H1 (cell line): Measurements from ENCODE around the gene SBNO2. TPM values are rescaled to one million over a fixed set of nuclear protein-coding genes. Genes with fewer than 3 reads are reported as not detected.

Experiments
- CTCF ChIA-PET: fragments of 300-600 bp; sonication (Branson Sonifier 250); formaldehyde crosslinking; loops from one replicate; lab custom pipeline; 2021; ENCODE audit not compliant: partially characterized antibody; lab: Charles Lee
- POLR2A ChIA-PET: fragments of 300-600 bp; sonication (Branson Sonifier 250); formaldehyde crosslinking; loops from one replicate; lab custom pipeline; 2021; ENCODE audit warnings: inconsistent platforms; ENCODE audit not compliant: partially characterized antibody; lab: Charles Lee
- DNase-seq, 2 experiments: peaks; one replicate each; pipeline versions ENCODE4 v3.0.0 to v3.0.0-alpha.2; 2010 to 2022; ENCODE audit warnings: low spot score in 2 of 2, low read depth in 1 of 2, mixed read lengths in 1 of 2
- FAIRE-seq: peaks from 2 replicates; lab custom pipeline; 2011; peaks lifted over from hg19 to GRCh38; lab: Jason Lieb, UNC
- H2AFZ ChIP-seq: 2 replicates; pipeline ENCODE4 v1.8.1; 2012; ENCODE audit warnings: low read length, inconsistent platforms
- H2AK5ac ChIP-seq: 2 replicates; pipeline ENCODE4 v1.6.1; 2013; ENCODE audit warnings: low read depth, low read length
- H2BK120ac ChIP-seq: replicated peaks from 2 replicates; pipeline ENCODE3; 2013; ENCODE audit warnings: low read depth, low read length, inconsistent platforms
- H2BK12ac ChIP-seq: 2 replicates; pipeline ENCODE4 v1.6.1; 2013; ENCODE audit warnings: low read depth, low read length
- H2BK15ac ChIP-seq: 2 replicates; pipeline ENCODE4 v1.6.1; 2013; ENCODE audit warnings: low read length
- H2BK20ac ChIP-seq: 2 replicates; pipeline ENCODE4 v1.6.1; 2013; ENCODE audit warnings: low read length
- H2BK5ac ChIP-seq: 2 replicates; pipeline ENCODE4 v1.6.1; 2013; ENCODE audit warnings: low read depth, low read length
- H3K14ac ChIP-seq: 2 replicates; pipeline ENCODE4 v1.6.1; 2013; ENCODE audit warnings: inconsistent platforms; ENCODE audit not compliant: insufficient read length
- H3K18ac ChIP-seq: 2 replicates; pipeline ENCODE4 v1.6.1; 2013; ENCODE audit warnings: low read length; ENCODE audit errors: extremely low read depth
- H3K23ac ChIP-seq: 2 replicates; pipeline ENCODE4 v1.6.1; 2013; ENCODE audit warnings: inconsistent platforms; ENCODE audit not compliant: insufficient read length
- H3K23me2 ChIP-seq: 2 replicates; pipeline ENCODE4 v1.6.1; 2013; ENCODE audit warnings: low read depth, low read length
- H3K27ac ChIP-seq: 2 replicates; pipeline ENCODE4 v1.6.1; 2011; ENCODE audit warnings: low read depth, low read length, inconsistent platforms
- H3K27me3 ChIP-seq, 4 experiments: replicated peaks in 1 of 4; 1 replicate in 1 of 4; 2 replicates in 3 of 4; pipeline versions ENCODE4 v1.6.1 to v1.8.1; 2011 to 2013; ENCODE audit warnings: low read length in 3 of 4, mild to moderate bottlenecking in 3 of 4, inconsistent platforms in 2 of 4, mixed read lengths in 2 of 4, moderate library complexity in 1 of 4; ENCODE audit not compliant: control insufficient read depth in 3 of 4, insufficient read depth in 3 of 4; ENCODE audit errors: extremely low read depth in 1 of 4
- H3K36me3 ChIP-seq, 4 experiments: 2 replicates each; pipeline versions ENCODE4 v1.6.1 to v1.8.1; 2011 to 2013; ENCODE audit warnings: mild to moderate bottlenecking in 4 of 4, low read length in 3 of 4, moderate library complexity in 2 of 4, control low read depth in 1 of 4, inconsistent platforms in 1 of 4; ENCODE audit not compliant: insufficient read depth in 4 of 4, control insufficient read depth in 2 of 4
- H3K4ac ChIP-seq: replicated peaks from 2 replicates; pipeline ENCODE3; 2013; ENCODE audit warnings: low read length, low read depth, mixed read lengths, inconsistent platforms; ENCODE audit not compliant: insufficient read length
- H3K4me1 ChIP-seq, 4 experiments: replicated peaks in 1 of 4; 1 replicate in 1 of 4; 2 replicates in 3 of 4; pipeline versions ENCODE4 v1.6.1 to v1.8.1; 2011 to 2013; ENCODE audit warnings: low read length in 3 of 4, inconsistent platforms in 2 of 4, mixed read lengths in 1 of 4; ENCODE audit not compliant: insufficient read depth in 4 of 4, control insufficient read depth in 3 of 4
- H3K4me2 ChIP-seq, 2 experiments: 2 replicates each; pipeline versions ENCODE4 v1.6.1 to v1.8.1; 2011 to 2013; ENCODE audit warnings: low read depth in 2 of 2, low read length in 2 of 2, control low read depth in 1 of 2, inconsistent platforms in 1 of 2, mild to moderate bottlenecking in 1 of 2; ENCODE audit not compliant: insufficient read depth in 1 of 2
- H3K4me3 ChIP-seq, 4 experiments: fragments of 200-600, 300-600 bp in 1 of 4; sonication (generic), shearing (Covaris generic), sonication (Bioruptor Twin) in 1 of 4; 2 replicates each; pipeline versions ENCODE4 v1.5.1 to v1.8.1; 2011 to 2016; ENCODE audit warnings: low read length in 4 of 4, low read depth in 3 of 4, control low read depth in 2 of 4, inconsistent platforms in 2 of 4, mild to moderate bottlenecking in 2 of 4, mixed read lengths in 1 of 4, moderate library complexity in 1 of 4; ENCODE audit not compliant: insufficient read depth in 2 of 4; ENCODE audit errors: extremely low read depth in 1 of 4
- H3K56ac ChIP-seq: replicated peaks from 2 replicates; pipeline ENCODE3; 2013; ENCODE audit warnings: low read depth, mild to moderate bottlenecking, mixed read lengths, low read length, inconsistent platforms; ENCODE audit not compliant: insufficient read length
- H3K79me1 ChIP-seq: 2 replicates; pipeline ENCODE4 v1.6.1; 2013; ENCODE audit warnings: low read depth, low read length, control low read depth
- H3K79me2 ChIP-seq, 2 experiments: 2 replicates each; pipeline versions ENCODE4 v1.6.1 to v1.8.1; 2012 to 2013; ENCODE audit warnings: low read length in 2 of 2, mild to moderate bottlenecking in 2 of 2, inconsistent platforms in 1 of 2; ENCODE audit not compliant: insufficient read depth in 2 of 2, control insufficient read depth in 1 of 2
- H3K9ac ChIP-seq, 4 experiments: replicated peaks in 1 of 4; 1 replicate in 1 of 4; 2 replicates in 3 of 4; pipeline versions ENCODE4 v1.6.1 to v1.8.1; 2011 to 2013; ENCODE audit warnings: low read depth in 3 of 4, low read length in 3 of 4, control low read depth in 2 of 4, mild to moderate bottlenecking in 2 of 4, moderate library complexity in 2 of 4, inconsistent platforms in 1 of 4; ENCODE audit errors: extremely low read depth in 1 of 4
- H3K9me3 ChIP-seq, 2 experiments: 2 replicates each; pipeline versions ENCODE4 v1.6.1 to v1.8.1; 2012 to 2013; ENCODE audit warnings: mild to moderate bottlenecking in 2 of 2, moderate library complexity in 2 of 2, control low read depth in 1 of 2, inconsistent platforms in 1 of 2, low read depth in 1 of 2, low read length in 1 of 2, mixed read lengths in 1 of 2; ENCODE audit not compliant: insufficient read depth in 2 of 2
- H4K20me1 ChIP-seq, 2 experiments: replicated peaks in 1 of 2; 2 replicates each; pipeline versions ENCODE3 to v1.8.1; 2011 to 2013; ENCODE audit warnings: inconsistent platforms in 2 of 2, low read length in 2 of 2, mild to moderate bottlenecking in 1 of 2; ENCODE audit not compliant: insufficient read depth in 2 of 2, control insufficient read depth in 1 of 2
- H4K5ac ChIP-seq: 2 replicates; pipeline ENCODE4 v1.6.1; 2013; ENCODE audit warnings: low read length, low read depth, mixed read lengths, inconsistent platforms; ENCODE audit not compliant: insufficient read length
- H4K8ac ChIP-seq: 2 replicates; pipeline ENCODE4 v1.8.0; 2013; ENCODE audit warnings: mild to moderate bottlenecking, moderate library complexity, low read length, inconsistent platforms; ENCODE audit not compliant: insufficient read depth; ENCODE audit errors: extremely low read depth
- H4K91ac ChIP-seq: replicated peaks from 2 replicates; pipeline ENCODE3; 2013; ENCODE audit warnings: low read length, mixed read lengths, inconsistent platforms; ENCODE audit not compliant: insufficient read length
- E2F6 ChIP-seq: IDR thresholded peaks from 2 replicates; pipeline ENCODE4 v1.6.1; 2012; ENCODE audit warnings: inconsistent platforms
- NANOG ChIP-seq: IDR thresholded peaks from 2 replicates; pipeline ENCODE4 v1.6.1; 2011; ENCODE audit warnings: low read length, low read depth, mild to moderate bottlenecking, inconsistent platforms; ENCODE audit not compliant: insufficient read depth, poor library complexity, severe bottlenecking
- PHF8 ChIP-seq: fragments of 200-600 bp; sonication (generic); conservative IDR thresholded peaks from 2 replicates; pipeline ENCODE4 v1.7.1; 2012; ENCODE audit warnings: low read depth, mild to moderate bottlenecking, inconsistent platforms, low read length, moderate library complexity
- SRF ChIP-seq: IDR thresholded peaks from 2 replicates; pipeline ENCODE4 v1.6.1; 2011; ENCODE audit warnings: mild to moderate bottlenecking, low read depth, low read length, moderate library complexity
- WGBS, 2 experiments: shearing (Covaris generic) in 1 of 2; methylation state at CpG; one replicate each; pipeline versions ENCODE4 v1.1.6 to v1.1.7; 2013 to 2015; ENCODE audit warnings: low lambda C conversion rate in 2 of 2, mixed read lengths in 2 of 2, inconsistent platforms in 1 of 2, low coverage in 1 of 2, missing lambda C conversion rate in 1 of 2; ENCODE audit not compliant: insufficient replicate concordance in 2 of 2, insufficient coverage in 1 of 2, insufficient read length in 1 of 2; ENCODE audit errors: extremely low coverage in 1 of 2, missing lambda C conversion rate in 1 of 2; 5-methylcytosine and 5-hydroxymethylcytosine counted together
- polyA plus RNA-seq, 7 experiments: library from polyadenylated mRNA; depleted of rRNA in 3 of 7; stranded (reverse) in 5 of 7; unstranded in 2 of 7; fragments of >200 nt in 5 of 7; fragments of 200-250 nt in 2 of 7; gene quantifications; 1 replicate in 5 of 7; 2 replicates in 1 of 7; 4 replicates in 1 of 7; pipeline versions ENCODE4 v1.2.1 to v1.2.3, GENCODE V29; 2011 to 2013; ENCODE audit warnings: missing spikeins in 2 of 7, mixed read lengths in 2 of 7
- total RNA-seq: library from RNA; stranded (reverse); fragmentation: NEBNext Ultra II Directional; extraction: Animal tissue kit (Norgen Biotek cat#: 25700); gene quantifications from 2 replicates; pipeline ENCODE4 v1.2.1, GENCODE V29; 2021

The SBNO2 gene
- total and polyA plus RNA-seq, 2 of the 8 experiments (the other 6 are each of a cell fraction or from before 2014, with no cell fraction given) = 12.2 to 31.4 TPM

GRCh38 chr19:1183543-1184172 is 9.6 kb upstream of the SBNO2 start:
- Histone ChIP-seq H3K4ac (no peak overlapping the region), H3K18ac (no peak overlapping the region; the same call in 1 of the 2 replicates), H2AFZ (no peak overlapping the region), H2AK5ac (no peak overlapping the region), H3K79me1 (no peaks in the 10 kb centered on the region), H3K56ac (no peak overlapping the region), H4K5ac (no peak overlapping the region), H2BK120ac (no peak overlapping the region), H3K14ac (no peak overlapping the region), H4K20me1 (no peaks in the 10 kb centered on the region), H2BK12ac (0 out of 2 replicates have a peak overlapping the region, but pooled peaks have one; percentile 60), H2BK15ac (no peak overlapping the region), H3K36me3 (no peaks in the 10 kb centered on the region), H4K8ac (peak overlapping the region; percentile 45; the same call in 1 of the 2 replicates), H3K23me2 (no peaks in the 10 kb centered on the region), H3K4me1 (peaks cover 3 to 14% (median 9%) of the 10 kb centered on the region in 4 experiments), H2BK5ac (no peak overlapping the region), H3K79me2 (no peaks in the 10 kb centered on the region), H3K4me2 (no peak overlapping the region), H3K23ac (no peak overlapping the region), H3K9me3 (no peaks in the 10 kb centered on the region), H3K4me3 (no peak overlapping the region), H3K9ac (no peak overlapping the region), H4K91ac (no peak overlapping the region), H2BK20ac (no peak overlapping the region), H3K27ac (no peak overlapping the region; the same call in 1 of the 2 replicates), H3K27me3 (no peaks in the 10 kb centered on the region)
- CTCF ChIA-PET = interaction anchor here (0.7 to 2.9 kb wide), 5 partner anchors 8 to 261 kb away, joined by 3 to 7 read pairs (median 3); no protein-coding TSS in a partner anchor
- POLR2A ChIA-PET = interaction anchor here (0.6 to 1.7 kb wide), 2 partner anchors 9 to 101 kb away, joined by 3 to 4 read pairs; no protein-coding TSS in a partner anchor
- DNase-seq (no peak), FAIRE-seq (no peak)
- TF ChIP-seq SRF (no peak), E2F6 (no peak), PHF8 (no peak), NANOG (no peak)
- 94% methylated on average over 12 of the region's 19 CpGs; no CpG with 5 or more reads in 1 of the 2 experiments for WGBS, 2 experiments
